Neural cell (in vitro differentiated cells): ENCODE measurements around the gene DNAJC3. TPM values are rescaled to one million over a fixed set of nuclear protein-coding genes. Genes with fewer than 3 reads are reported as not detected.
"Not testable (repeated sequence)": the region's sequence is repeated elsewhere in the genome, so short reads cannot be mapped to it uniquely, and the experiment has no call there.

Source experiments
- H2AFZ ChIP-seq: fragments of 200-600, 300-800 bp; sonication (generic), shearing (Covaris generic); 2 replicates; pipeline ENCODE4 v1.6.0; 2014; ENCODE audit warnings: low read depth, mild to moderate bottlenecking, antibody characterized with exemption, low read length, moderate library complexity
- H3F3A ChIP-seq: fragments of 200-600 bp; shearing (Covaris generic); 2 replicates; pipeline ENCODE4 v1.6.1; 2016; ENCODE audit warnings: mild to moderate bottlenecking, moderate library complexity, mixed read lengths, antibody characterized with exemption, low read length; ENCODE audit not compliant: insufficient read depth, poor library complexity, severe bottlenecking
- H3K27ac ChIP-seq: fragments of 200-600, 300-800 bp; sonication (generic), shearing (Covaris generic); 2 replicates; pipeline ENCODE4 v1.5.1; 2014; ENCODE audit warnings: mild to moderate bottlenecking, low read length, moderate library complexity
- H3K27me3 ChIP-seq: fragments of 300-800, 200-600 bp; sonication (generic), shearing (Covaris generic); 2 replicates; pipeline ENCODE4 v1.6.0; 2014; ENCODE audit warnings: mild to moderate bottlenecking, low read depth, low read length, moderate library complexity; ENCODE audit not compliant: insufficient read depth
- H3K36me3 ChIP-seq: fragments of 300-800, 200-600 bp; sonication (generic), shearing (Covaris generic); 2 replicates; pipeline ENCODE4 v1.5.1; 2014; ENCODE audit warnings: mild to moderate bottlenecking, antibody characterized with exemption, low read length, moderate library complexity; ENCODE audit not compliant: insufficient read depth
- H3K4me2 ChIP-seq: fragments of 300-800, 200-600 bp; sonication (generic), shearing (Covaris generic); 2 replicates; pipeline ENCODE4 v1.6.0; 2014; ENCODE audit warnings: mild to moderate bottlenecking, low read length
- H3K4me3 ChIP-seq: fragments of 300-800, 200-600 bp; sonication (generic), shearing (Covaris generic); 2 replicates; pipeline ENCODE4 v1.5.1; 2014; ENCODE audit warnings: mild to moderate bottlenecking, low read length, moderate library complexity
- H3K79me2 ChIP-seq: fragments of 200-600 bp; shearing (Covaris generic); replicated peaks from 2 replicates; pipeline ENCODE4 v1.6.0; 2014; ENCODE audit warnings: mild to moderate bottlenecking, low read length, moderate library complexity; ENCODE audit not compliant: insufficient read depth
- H3K9ac ChIP-seq: fragments of 300-800, 200-600 bp; sonication (generic), shearing (Covaris generic); 2 replicates; pipeline ENCODE4 v1.6.1; 2016; ENCODE audit warnings: mild to moderate bottlenecking, low read length, mixed read lengths
- H3K9me2 ChIP-seq: fragments of 200-600 bp; shearing (Covaris generic); 2 replicates; pipeline ENCODE4 v1.6.1; 2016; ENCODE audit warnings: mild to moderate bottlenecking, low read length, mixed read lengths; ENCODE audit not compliant: insufficient read depth
- H3K9me3 ChIP-seq: fragments of 200-600, 300-800 bp; sonication (generic), shearing (Covaris generic); 2 replicates; pipeline ENCODE4 v1.6.1; 2016; ENCODE audit warnings: mild to moderate bottlenecking, mixed run types, low read length, moderate library complexity, mixed read lengths
- H4K20me1 ChIP-seq: fragments of 200-600 bp; shearing (Covaris generic); 2 replicates; pipeline ENCODE4 v1.6.1; 2016; ENCODE audit warnings: mild to moderate bottlenecking, mixed run types; ENCODE audit not compliant: insufficient read depth
- CTCF ChIP-seq: fragments of 450-650 bp; IDR thresholded peaks from 2 replicates; pipeline ENCODE4 v1.5.1; 2014; ENCODE audit warnings: antibody characterized with exemption, mild to moderate bottlenecking, moderate library complexity; ENCODE audit not compliant: poor library complexity, severe bottlenecking
- EP300 ChIP-seq: fragments of 450-650 bp; conservative IDR thresholded peaks from 2 replicates; pipeline ENCODE4 v1.6.1; 2014; ENCODE audit warnings: antibody characterized with exemption, mild to moderate bottlenecking, moderate library complexity; ENCODE audit not compliant: poor library complexity, severe bottlenecking
- EZH2 ChIP-seq: fragments of 200-600, 300-800 bp; shearing (Covaris generic), sonication (generic); IDR thresholded peaks from 2 replicates; pipeline ENCODE4 v1.6.1; 2014; ENCODE audit warnings: antibody characterized with exemption, low read length, borderline replicate concordance, mild to moderate bottlenecking; ENCODE audit not compliant: insufficient read depth, poor library complexity, severe bottlenecking
- MXI1 ChIP-seq: fragments of 450-650 bp; conservative IDR thresholded peaks from 2 replicates; pipeline ENCODE4 v1.6.1; 2014; ENCODE audit warnings: antibody characterized with exemption, mild to moderate bottlenecking; ENCODE audit not compliant: poor library complexity, severe bottlenecking
- POLR2AphosphoS5 ChIP-seq: IDR thresholded peaks from 2 replicates; pipeline ENCODE4 v1.6.1; 2012
- RAD21 ChIP-seq: fragments of 450-650 bp; conservative IDR thresholded peaks from 2 replicates; pipeline ENCODE4 v1.6.1; 2014; ENCODE audit warnings: antibody characterized with exemption, mild to moderate bottlenecking, moderate library complexity
- REST ChIP-seq: IDR thresholded peaks from 2 replicates; pipeline ENCODE4 v1.6.1; 2012; ENCODE audit warnings: borderline replicate concordance
- SMC3 ChIP-seq: fragments of 450-650 bp; conservative IDR thresholded peaks from 2 replicates; pipeline ENCODE4 v1.6.1; 2014; ENCODE audit warnings: antibody characterized with exemption, mild to moderate bottlenecking, moderate library complexity; ENCODE audit not compliant: poor library complexity
- TAF1 ChIP-seq: IDR thresholded peaks from 2 replicates; pipeline ENCODE4 v1.6.1; 2012; ENCODE audit warnings: low read depth
- polyA plus RNA-seq: library from polyadenylated mRNA; depleted of rRNA; stranded (reverse); fragments of >200 nt; gene quantifications from 2 replicates; pipeline ENCODE4 v1.2.3, GENCODE V29; 2014

Gene DNAJC3
- polyA plus RNA-seq, 1 donor from 2014 or later, result 8.2 TPM

GRCh38 chr13:95660981-95661581, 15.9 kb upstream of the DNAJC3 start:
- Histone ChIP-seq H3F3A (no peaks in the 10 kb centered on the region), H3K4me2 (no peak overlapping the region), H3K9me3 (no peaks in the 10 kb centered on the region), H3K9me2 (no peaks in the 10 kb centered on the region), H2AFZ (no peak overlapping the region), H3K79me2 (no peaks in the 10 kb centered on the region), H3K36me3 (no peaks in the 10 kb centered on the region), H4K20me1 (no peaks in the 10 kb centered on the region), H3K4me3 (no peak overlapping the region), H3K27me3 (no peaks in the 10 kb centered on the region), H3K27ac (no peak overlapping the region), H3K9ac (no peak overlapping the region)
- TF ChIP-seq REST (no peak), EP300 (no peak), CTCF (peak; percentile 63), RAD21 (peak; percentile 52), SMC3 (peak; percentile 56), TAF1 (no peak), MXI1 (no peak)

- not testable (repeated sequence) for H3K4me2 ChIP-seq, H3K79me2 ChIP-seq, H3K4me3 ChIP-seq, H3K27me3 ChIP-seq, H3K36me3 ChIP-seq, H2AFZ ChIP-seq, H4K20me1 ChIP-seq, H3K9me3 ChIP-seq, H3K9me2 ChIP-seq, H3K9ac ChIP-seq, H3K27ac ChIP-seq, H3F3A ChIP-seq
These were observed 9.7 kb upstream of the DNAJC3 start for GRCh38 chr13:95667235-95667634.

GRCh38 chr13:95671597-95671996, 5.3 kb upstream of the DNAJC3 start:
- H3K4me3 ChIP-seq, result no peak overlapping the region
- no peak overlapping the region for H3K27ac ChIP-seq
- H2AFZ ChIP-seq, result no peak overlapping the region
- no peaks in the 10 kb centered on the region for H4K20me1 ChIP-seq
- no peak overlapping the region for H3K9ac ChIP-seq
- no peaks in the 10 kb centered on the region for H3K36me3 ChIP-seq
- H3K9me3 ChIP-seq, result no peaks in the 10 kb centered on the region
- H3F3A ChIP-seq, result no peaks in the 10 kb centered on the region
- H3K79me2 ChIP-seq, result no peaks in the 10 kb centered on the region
- TF ChIP-seq MXI1 (no peak), POLR2AphosphoS5 (no peak), RAD21 (no peak), EP300 (no peak), SMC3 (no peak), CTCF (no peak), REST (no peak), EZH2 (no peak), TAF1 (no peak)
- H3K9me2 ChIP-seq, result no peaks in the 10 kb centered on the region
- no peak overlapping the region for H3K4me2 ChIP-seq
- H3K27me3 ChIP-seq, result no peaks in the 10 kb centered on the region
